ENCODE measurements around the gene CCR6. TPM values are rescaled to one million over a fixed set of nuclear protein-coding genes. Genes with fewer than 3 reads are reported as not detected.

Gene CCR6
- total and polyA plus RNA-seq, 10 of the 15 experiments (the other 5 are each of a cell fraction or from before 2014, with no cell fraction given), result 2.2 to 7.6 (median 6.7) TPM

GRCh38 chr6:167127785-167128531 is 5.1 kb downstream of the CCR6 start (continued):
- TF ChIP-seq STAT3 (IDR thresholded peaks at IDR 0.05; ENCODE audit: low read depth, low read length) (no peak), MLLT1 (IDR thresholded peaks at IDR 0.05) (peak; percentile 51; the same call in 1 of the 2 replicates), ZNF24 (IDR thresholded peaks at IDR 0.05) (no peak), SREBF2 (IDR thresholded peaks at IDR 0.05; ENCODE audit: low read length) (no peak)

- no peaks in the 10 kb centered on the region for H3K36me3 ChIP-seq (ENCODE audit: control insufficient read depth in 2 of 2, insufficient read depth in 2 of 2, low read length in 1 of 2)
- no peak overlapping the region for H3K4me3 ChIP-seq
- SMC1A ChIA-PET (ENCODE audit: uncharacterized antibody, unreplicated experiment), result interaction anchor here (0.6 to 21.7 kb wide), 16 partner anchors 8 to 128 kb away, joined by 3 to 542 read pairs (median 10); partner anchors contain the start of genes CCR6 and CEP43
- H3K27ac ChIP-seq (ENCODE audit: control insufficient read depth, insufficient read depth), result peak overlapping the region; percentile 47; the same call in 1 of the 2 replicates
- DNase-seq (ENCODE audit: low read depth, low spot score) (no peak), FAIRE-seq (no peak), ATAC-seq (peak; percentile 11)
- H3K79me2 ChIP-seq (ENCODE audit: control insufficient read depth, insufficient read depth, low read length), result peaks cover 10% of the 10 kb centered on the region
- H4K20me1 ChIP-seq (ENCODE audit: control insufficient read depth, insufficient read depth), result no peaks in the 10 kb centered on the region
- in situ Hi-C loops (cut with MboI), result loop anchor here (25.0 kb wide), 1 partner anchor 117 kb away; no protein-coding TSS in a partner anchor
- WGBS (ENCODE audit: insufficient coverage, insufficient replicate concordance, low lambda C conversion rate, missing lambda C conversion rate), result 6% methylated on average over 6 of the region's 6 CpGs
- peaks cover 26% of the 10 kb centered on the region for H3K4me1 ChIP-seq (ENCODE audit: control insufficient read depth, insufficient read depth, low read length)
- H2AFZ ChIP-seq (ENCODE audit: control insufficient read depth, low read depth, low read length), result no peak overlapping the region; the same call in 1 of the 2 replicates
- H3K9me3 ChIP-seq (replicated peaks; ENCODE audit: control insufficient read depth, insufficient read depth, low read length), result peaks cover 5% of the 10 kb centered on the region; the same call in 2 of the 3 replicates
- CTCF ChIA-PET, result interaction anchor here (1.0 to 5.3 kb wide), 15 partner anchors 8 to 748 kb away, joined by 3 to 60 read pairs (median 8); partner anchors contain the start of gene CEP43
- H3K4me2 ChIP-seq (ENCODE audit: control insufficient read depth, insufficient read depth), result peak overlapping the region; percentile 24
- no TSS peak for BruUV-seq (replicated peaks)
- RAD21 ChIA-PET (ENCODE audit: unreplicated experiment), result interaction anchor here (0.8 to 5.7 kb wide), 15 partner anchors 8 to 172 kb away, joined by 3 to 84 read pairs (median 9); partner anchors contain the start of genes CCR6, CEP43 and RNASET2
- H3K27me3 ChIP-seq (replicated peaks in 1 of 2; ENCODE audit: control insufficient read depth in 2 of 2, insufficient read depth in 2 of 2, low read length in 1 of 2), result no peaks in the 10 kb centered on the region
- POLR2A ChIA-PET, result interaction anchor here (0.8 to 14.7 kb wide), 11 partner anchors 9 to 86 kb away, joined by 3 to 279 read pairs (median 4); partner anchors contain the start of gene CCR6
- H3K9ac ChIP-seq (ENCODE audit: control insufficient read depth, insufficient read depth, low read length), result no peak overlapping the region
- intact Hi-C loops (cut with micrococcal nuclease; ENCODE audit: unreplicated experiment), result loop anchor here (10.0 kb wide), 1 partner anchor 174 kb away; the partner anchor contains the start of gene RNASET2
- TF ChIP-seq SMAD1 (IDR thresholded peaks at IDR 0.05; ENCODE audit: low read depth, partially characterized antibody) (no peak), FOXM1 (IDR thresholded peaks at IDR 0.05; ENCODE audit: low read depth, low read length) (no peak), IKZF2 (IDR thresholded peaks at IDR 0.05) (peak; percentile 11; a peak in 1 of 4 replicates), RELA (IDR thresholded peaks at IDR 0.05; ENCODE audit: borderline replicate concordance, partially characterized antibody) (no peak), RCOR1 (conservative IDR thresholded peaks at IDR 0.05; ENCODE audit: low read depth, low read length) (no peak), ZNF24 (IDR thresholded peaks at IDR 0.05) (no peak), MEF2B (IDR thresholded peaks at IDR 0.05; ENCODE audit: partially characterized antibody, poor library complexity, severe bottlenecking) (peak; percentile 51), ASH2L (IDR thresholded peaks at IDR 0.05; ENCODE audit: borderline replicate concordance, low read depth) (no peak), YY1 (IDR thresholded peaks at IDR 0.05; ENCODE audit: low read depth, low read length) (no peak), KAT2A (conservative IDR thresholded peaks at IDR 0.05; ENCODE audit: control insufficient read depth, low read depth, low read length) (no peak), HSF1 (IDR thresholded peaks at IDR 0.05; ENCODE audit: low read depth, low read length) (no peak), E2F4 (IDR thresholded peaks at IDR 0.05; ENCODE audit: low read depth, low read length) (no peak), NFYB (IDR thresholded peaks at IDR 0.05; ENCODE audit: insufficient read depth, low read depth, low read length) (no peak)
Observed at GRCh38 chr6:167129159-167129558, 6.3 kb downstream of the CCR6 start.

Measured in GM12878 (cell line).